Amygdala (tissue), 56 donors: ENCODE measurements around the gene RUSF1.
A peak's percentile ranks its signal among the peaks of the same experiment; 100 is the strongest.
"Not testable (repeated sequence)": the region's sequence is repeated elsewhere in the genome, so short reads cannot be mapped to it uniquely, and the experiment has no call there.

Source experiments
- DNase-seq, 56 donors: peaks; one replicate each; lab custom pipeline; 2025; lab: John Stamatoyannopoulos, UW

The RUSF1 gene

DNA sequence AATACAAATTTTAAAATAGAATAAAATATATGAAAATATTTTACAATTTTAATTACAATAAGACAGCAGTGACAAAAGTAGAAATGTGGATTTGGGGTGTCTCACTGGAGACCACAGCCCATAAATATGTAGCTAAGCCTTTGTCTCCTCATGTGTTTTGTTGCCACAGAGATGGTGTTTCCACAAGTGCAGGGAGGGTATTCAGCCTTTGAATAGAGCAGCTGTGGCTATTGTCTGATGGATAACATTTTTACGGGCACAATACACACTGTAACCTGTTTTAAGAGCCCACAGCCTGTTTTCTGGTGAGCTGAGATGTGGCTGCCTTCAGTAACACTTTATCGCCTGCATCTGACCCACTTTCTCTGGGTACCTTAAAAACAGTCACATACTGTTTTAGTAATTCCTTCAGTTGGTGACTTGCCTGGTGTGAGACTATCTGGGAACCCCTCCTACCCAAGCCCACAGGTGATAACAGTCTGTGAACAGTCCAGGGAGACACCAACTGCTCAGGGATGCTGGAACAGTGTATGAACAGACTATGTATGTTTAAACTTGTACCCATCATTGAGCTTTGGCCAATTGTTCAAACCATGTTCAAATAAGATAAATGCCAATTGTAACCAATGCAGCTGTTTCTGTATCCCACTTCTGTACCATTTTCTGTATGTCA lies 11.7 kb upstream of the RUSF1 start:
- no peak for DNase-seq

DNA sequence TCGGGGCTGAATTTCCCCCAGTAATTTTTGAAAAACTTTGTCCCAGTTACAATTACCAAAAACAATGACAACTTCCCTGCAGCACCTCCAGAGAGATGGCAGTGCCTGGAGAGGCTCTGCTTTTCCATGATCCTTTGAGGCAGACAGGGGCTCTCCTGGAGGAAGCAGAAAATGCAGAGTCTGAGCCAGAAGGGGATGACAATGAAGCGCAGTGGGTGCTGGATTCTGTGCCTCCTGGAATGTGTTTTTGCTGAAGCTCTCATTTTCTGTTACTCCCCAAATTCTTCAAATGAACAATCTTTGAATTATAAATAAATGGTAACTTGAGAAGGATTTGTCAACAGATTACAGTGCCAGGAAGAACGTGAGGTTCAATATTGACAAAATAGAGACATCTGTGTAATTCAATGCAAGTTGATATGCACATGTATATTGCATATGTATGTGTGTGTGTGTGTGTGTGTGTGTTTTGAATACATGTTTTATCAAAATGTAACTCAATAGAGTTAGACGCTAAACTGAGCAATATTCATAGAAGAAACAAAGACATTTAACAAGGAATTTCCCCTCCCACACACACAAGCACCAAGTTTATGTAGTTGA lies 9.7 kb upstream of the RUSF1 start:
- DNase-seq = no peak

DNA sequence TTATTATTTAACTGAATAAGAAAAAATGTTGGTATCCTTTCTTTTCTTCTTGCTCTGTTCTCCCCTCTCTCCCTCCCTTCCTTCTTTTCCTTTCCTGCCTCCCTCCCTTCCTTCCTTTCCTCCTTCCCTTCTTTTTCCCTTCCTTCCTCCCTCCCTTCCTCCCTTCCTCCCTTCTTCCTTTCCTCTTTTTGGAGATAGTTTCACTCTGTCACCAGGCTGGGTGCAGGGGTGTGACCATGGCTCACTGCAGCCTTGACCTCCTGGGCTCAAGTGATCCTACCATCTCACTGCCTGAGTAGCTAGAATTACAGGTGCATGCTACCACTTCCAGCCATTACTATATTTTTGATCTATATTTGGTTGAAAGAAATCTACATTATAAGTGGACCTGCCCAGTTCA lies 5.7 kb upstream of the RUSF1 start:
- DNase-seq = no peak

DNA sequence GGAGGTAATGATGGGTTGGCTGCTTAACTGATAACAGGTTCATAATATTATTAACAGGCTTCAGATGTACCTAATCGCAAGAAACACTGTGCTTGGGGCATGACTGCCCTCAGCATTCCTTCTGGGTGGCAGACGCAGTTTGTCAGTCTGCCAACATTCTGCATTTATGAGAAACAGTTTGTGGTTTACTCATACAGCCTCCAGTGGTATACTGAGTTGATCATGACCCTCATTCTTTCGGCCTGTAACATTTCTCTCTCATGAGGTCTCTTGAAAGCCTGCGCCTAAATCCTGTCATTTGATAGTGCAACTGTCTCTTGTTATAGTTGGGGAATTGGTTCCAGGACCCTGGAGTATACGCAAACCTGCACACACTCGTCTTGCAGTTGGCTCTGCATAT lies 4.9 kb upstream of the RUSF1 start:
- DNase-seq = no peak

DNA sequence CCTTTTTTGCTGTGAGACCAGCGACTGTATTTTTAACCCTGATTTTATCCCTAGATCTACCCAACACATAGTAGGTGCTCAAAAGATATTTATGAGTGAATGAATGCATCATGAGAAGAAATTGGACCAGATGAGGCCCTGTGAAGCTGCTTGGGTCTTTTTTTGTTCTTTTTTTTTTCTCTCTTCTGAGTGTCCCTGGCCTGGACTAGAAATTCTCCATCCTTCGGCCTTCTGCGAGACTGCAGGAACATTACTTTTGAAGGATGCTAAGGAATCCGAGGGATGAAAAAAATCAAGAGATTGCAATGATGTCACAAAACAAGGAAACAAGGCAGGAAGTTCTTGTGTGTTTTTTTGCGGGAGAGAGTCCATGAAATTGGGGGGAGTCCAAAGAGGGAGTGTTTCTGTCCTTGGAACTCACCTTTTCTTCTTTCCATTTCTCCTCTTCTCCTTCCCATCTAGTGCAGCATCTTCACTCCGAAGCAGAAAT lies 560 bp upstream of the RUSF1 start:
- DNase-seq = no peak

DNA sequence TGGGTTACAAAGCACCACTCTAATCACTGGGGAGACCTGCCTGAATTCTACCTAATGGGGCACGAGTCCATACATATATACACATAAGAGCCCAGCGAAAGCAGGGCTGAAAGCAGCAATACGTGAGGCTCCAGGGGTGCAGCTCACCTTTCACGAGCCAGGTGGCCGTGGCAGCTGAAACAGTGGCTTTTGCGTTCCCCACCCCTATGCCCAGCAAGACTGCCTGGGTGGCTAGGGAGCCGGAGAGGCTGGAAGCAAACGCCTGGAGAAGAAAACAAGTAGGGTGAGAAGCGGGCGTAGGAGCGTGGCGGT lies 618 bp downstream of the RUSF1 start:
- DNase-seq = peak in 1 of 56 donors; percentile 39

DNA sequence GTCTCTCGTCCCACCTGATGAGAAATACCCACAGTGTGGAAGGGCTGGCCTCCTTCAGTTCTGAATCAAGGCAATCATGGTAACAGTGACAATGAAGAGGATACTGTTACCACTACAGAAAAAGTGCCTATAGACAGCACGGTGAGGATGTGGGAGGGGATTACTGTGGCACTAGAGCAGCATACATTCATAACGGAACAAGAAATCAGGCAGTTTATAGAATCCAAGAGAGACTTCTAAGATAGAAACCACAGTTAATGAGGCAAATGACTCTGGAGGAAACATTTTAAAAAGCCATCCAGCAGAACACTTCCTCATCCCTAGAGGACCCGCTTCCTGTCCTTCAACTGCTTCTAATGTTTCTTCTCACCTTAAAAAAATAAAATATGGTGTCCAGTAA lies 2.7 kb downstream of the RUSF1 start:
- DNase-seq = no peak

DNA sequence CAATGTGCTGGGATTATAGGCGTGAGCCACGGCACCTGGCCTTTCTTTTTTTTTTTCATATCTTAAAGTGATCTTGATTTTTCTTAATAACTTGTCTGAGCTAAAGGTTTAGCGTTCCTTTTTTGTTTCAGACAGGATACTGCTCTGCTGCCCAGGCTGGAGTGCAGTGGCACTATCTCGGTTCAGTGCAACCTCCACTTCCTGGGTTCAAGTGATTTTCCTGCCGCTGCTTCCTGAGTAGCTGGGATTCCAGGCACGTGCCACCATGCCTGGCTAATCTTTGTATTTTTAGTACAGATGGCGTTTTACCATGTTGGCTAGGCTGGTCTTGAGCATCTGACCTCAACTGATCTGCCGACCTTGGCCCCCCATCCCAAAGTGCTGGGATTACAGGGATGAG lies 4.0 kb downstream of the RUSF1 start:
- DNase-seq = no peak

DNA sequence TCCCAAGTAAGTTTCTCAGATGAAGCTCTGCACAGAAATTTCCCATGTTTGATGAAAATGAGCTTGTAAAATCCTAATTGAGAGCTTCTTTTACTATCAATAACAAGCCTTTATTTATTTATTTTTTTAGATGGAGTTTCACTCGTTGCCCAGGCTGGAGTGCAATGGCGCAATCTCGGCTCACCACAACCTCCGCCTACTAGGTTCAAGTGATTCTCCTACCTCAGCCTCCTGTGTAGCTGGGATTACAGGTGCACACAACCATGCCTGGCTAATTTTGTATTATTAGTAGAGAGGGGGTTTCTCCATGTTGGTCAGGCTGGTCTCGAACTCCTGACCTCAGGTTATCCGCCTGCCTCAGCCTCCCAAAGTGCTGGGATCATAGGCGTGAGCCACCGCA lies 4.6 kb downstream of the RUSF1 start:
- DNase-seq = not testable (repeated sequence)

DNA sequence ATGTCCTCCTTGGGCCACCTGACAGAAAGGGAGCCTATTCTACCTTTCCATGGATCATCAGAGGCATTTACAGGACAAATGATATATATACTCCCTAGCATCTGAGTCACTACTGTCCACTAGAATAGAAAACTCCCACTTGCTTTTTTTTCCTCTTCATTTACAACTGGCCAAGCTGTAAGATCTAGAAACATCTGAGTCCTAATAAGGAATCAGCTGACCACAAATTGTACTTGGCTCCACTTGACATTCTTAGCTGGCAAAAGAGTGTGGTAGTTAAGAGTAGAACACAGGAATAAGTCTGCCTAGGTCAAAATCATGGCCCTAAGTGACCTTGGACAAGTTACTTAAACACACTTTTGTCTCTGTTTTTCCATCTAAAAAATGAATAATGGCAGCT lies 5.2 kb downstream of the RUSF1 start:
- no peak for DNase-seq

DNA sequence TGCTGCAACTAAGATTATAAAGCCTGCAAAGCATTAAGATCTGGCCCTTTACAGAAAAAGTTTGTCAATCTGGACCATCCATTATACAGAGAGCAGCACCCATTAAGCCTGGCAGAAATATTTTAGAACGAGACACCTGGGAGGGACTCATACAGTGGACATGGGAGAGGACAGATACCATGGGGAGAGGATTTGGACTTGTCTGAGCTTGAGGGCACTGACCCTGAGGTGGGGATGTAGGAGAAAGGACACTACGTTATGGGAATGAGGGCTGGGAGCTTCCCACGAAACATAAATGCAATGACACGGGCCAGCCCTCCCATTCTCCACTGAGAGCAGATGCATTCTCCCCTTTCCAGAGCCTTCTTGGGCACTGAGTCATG lies 6.2 kb downstream of the RUSF1 start:
- no peak for DNase-seq

DNA sequence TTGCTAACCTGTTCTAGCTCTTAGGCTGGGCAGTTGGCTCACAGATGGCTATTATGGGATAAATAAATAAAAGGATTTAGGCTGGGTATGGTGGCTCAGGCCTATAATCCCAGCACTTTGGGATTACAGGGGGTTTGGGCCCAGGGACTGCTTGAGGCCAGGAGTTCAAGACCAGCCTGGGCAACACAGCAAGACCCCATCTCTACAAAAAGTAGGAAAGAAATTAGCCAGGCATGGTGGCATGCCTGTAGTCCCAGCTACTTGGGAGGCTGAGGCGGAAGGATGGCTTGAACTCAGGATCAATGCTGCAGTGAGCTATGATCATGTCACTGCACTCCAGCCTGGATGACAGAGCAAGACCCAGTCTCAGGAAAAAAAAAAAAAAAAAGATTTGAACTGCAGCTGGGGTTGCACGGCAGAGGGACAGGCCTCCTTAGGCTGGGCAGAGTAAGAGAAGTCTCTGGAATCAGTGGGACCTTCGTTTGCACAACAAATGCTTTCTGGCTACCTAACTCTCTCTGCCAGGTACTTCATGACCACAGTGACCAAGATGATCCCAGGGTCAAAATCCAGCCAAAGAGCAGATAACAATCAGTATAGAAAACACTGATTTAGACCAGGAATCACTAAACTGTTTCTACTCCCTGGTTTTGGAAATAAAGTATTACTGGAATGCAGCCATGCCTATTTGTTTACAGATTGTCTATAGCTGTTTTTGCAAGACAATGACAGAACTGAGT lies 6.8 kb downstream of the RUSF1 start:
- no peak for DNase-seq

DNA sequence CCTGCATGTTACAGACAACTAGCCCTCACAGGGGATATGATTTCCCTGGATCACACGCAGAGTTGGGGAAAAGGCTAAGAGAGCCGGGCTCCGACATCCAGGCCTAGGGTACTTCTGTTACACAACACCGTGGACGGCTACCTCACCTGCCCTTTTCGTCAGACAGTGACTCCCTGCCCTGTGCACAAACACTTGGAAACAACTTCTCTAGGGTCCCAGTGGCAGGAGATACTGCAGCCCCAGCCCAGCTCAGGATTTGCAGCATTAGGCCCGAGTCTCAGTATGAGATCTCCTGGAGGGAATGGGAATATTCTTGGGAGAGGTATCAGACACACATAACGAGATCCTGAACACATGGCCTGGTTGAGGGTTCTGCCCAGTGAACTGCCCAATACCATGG lies 8.3 kb downstream of the RUSF1 start:
- DNase-seq = no peak

DNA sequence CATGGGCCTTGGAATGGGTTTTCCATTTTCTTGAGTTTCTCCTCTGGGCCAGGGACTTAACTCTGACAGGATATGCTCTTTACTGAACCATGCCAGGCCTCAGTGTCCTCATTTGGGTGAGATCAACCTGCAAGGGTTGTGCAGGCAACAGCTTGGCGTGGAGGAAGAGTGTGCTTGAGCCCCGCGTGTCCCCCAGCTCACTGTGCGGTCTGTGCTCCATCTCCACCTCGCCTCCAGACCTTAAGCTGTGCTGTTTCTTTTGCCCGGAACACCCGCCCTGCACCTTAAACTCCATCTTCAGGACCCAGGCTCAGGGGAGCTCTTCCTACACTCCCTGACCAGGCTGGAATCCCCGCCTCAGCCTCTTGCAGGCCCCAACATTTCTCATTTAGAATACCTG lies 9.7 kb downstream of the RUSF1 start:
- DNase-seq = no peak

DNA sequence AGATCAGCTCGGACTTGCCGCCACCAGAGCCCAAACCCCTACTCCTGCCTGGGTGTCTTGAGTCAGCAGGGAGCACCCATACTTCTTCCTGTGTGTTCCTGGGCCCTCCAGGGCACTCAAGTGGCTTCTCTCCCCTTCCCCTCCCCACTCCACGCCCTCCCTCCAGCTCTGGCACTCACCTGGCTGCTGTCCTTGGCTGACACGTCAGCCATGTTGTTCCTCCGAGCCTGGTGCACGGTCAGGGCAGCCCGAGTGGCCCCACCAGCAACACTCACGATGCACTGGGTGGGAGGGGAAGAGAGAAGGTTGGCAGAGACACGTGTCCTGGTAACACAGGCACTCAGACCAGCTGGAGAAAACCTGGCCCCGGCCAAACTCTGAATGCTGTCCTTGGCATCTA lies 11.5 kb downstream of the RUSF1 start:
- DNase-seq = no peak

DNA sequence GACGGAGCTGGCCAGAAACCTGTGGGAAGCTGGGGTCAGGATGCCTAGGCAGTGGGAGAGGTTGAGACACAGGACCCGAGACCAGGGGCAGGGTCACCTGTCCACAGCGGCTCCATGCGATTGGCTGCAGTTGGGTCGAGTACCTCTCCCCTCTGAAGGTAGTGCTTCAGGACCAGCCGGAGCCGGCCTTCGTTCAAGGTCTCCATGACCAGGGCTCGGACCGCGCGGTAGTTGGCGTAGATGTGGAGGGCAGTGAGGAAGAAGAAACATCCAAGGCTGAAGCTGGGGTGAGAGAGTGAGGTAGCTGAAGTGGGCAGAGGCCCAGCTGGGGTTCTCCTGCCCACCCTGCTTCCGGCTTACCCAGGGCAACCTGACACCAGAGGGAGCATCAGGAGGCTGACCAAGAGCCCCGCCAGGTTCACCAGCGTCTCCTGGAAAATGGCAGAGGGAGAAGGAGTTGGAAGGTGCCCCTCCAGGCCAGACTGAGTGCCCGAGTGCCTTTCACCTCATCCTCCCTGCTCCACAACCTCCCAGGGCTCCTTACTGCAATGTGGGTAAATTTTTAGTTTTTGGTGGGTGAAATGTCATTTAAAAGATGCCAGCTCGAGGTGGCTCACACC lies 14.6 kb downstream of the RUSF1 start:
- no peak for DNase-seq

DNA sequence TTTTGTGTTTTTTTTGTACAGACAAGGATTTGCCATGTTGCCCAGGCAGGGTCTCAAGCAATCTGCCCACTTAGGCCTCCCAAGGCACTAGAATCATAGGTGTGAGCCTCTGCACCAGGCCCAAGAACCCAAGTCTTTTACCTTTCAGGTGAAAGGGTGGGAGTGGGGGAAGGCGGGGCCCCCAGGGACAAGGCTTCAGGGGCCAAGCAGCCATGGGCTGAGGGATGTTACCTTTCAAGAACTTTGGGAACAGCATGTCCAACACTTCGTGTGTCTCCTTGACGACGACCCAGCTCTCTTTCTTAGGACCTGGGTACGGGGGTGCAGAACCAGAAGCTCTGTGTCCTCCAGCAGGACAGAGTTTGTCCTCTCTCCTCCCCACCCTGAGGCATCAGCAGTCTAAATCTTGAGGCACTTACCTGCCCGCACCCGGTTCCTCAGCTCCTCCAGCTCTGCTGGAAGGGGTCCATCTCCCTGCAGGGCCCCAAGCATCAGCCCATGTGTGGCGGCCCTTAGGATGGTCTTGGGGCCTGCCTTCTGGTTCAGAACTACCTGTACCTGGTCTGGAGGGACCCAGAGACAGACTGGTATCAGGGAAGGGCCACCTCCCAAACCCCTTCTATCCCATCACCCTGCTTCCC lies 16.3 kb downstream of the RUSF1 start:
- no peak for DNase-seq

DNA sequence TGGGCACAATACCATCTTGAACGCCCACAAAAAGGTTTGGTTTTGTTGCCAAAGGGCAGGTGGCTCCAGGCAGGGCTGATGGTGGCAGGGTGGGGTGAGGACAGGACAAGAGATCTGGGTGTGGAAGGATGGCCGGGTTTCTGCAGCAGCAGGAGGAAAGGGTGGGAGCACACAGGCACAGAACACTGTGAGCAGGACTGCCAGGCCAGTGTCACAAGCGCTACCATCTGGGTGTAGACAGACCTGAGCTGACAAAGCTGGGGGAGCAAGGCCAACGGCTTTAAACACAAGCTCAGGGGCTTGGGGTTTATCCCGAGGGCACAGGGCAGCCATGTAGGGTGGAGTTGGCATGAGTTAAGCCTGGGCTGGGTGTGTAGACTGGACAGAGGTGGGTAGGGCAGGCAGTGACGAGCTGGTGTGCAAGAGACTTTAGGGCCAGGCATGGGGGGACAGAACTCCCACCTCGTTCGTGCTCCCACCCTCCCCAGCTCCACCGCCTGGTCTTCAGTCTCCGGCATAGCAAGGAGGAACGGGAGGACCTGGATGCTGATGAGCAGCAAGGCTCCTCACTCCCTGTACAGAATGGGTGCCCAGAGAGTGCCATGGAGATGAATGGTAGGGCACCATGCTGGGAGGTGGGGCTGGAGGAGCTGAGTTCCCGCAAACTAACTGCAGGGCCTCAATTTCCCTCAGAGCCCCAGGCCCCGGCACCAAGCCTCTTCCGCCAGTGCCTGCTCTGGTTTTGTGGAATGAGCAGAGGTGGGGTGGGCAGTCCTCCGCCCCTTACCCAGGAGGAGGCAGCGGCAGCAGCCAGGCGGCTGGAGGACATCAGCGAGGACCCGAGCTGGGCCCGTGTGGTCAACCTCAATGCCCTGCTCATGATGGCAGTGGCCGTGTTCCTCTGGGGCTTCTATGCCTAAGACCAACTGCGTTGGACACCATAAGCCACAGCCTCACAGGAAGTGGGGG lies 18.3 kb downstream of the RUSF1 start:
- no peak for DNase-seq

DNA sequence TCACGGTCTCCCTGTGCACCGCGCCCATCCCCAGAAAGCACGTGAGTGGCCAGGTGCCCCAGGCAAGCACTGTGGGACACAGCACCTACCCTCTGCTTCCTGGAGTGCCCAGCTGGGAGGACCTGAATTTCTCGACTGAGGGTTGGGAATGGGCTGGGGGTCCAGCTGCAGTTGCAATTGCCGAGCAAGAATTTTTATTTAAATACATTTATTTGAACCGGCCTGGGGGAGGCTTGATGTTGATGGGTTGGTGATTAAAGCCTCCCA lies 19.0 kb downstream of the RUSF1 start:
- no peak for DNase-seq
